Ureter (tissue), 1 donor: ENCODE measurements around the gene CD109. TPM values are rescaled to one million over a fixed set of nuclear protein-coding genes. Genes with fewer than 3 reads are reported as not detected.

Source experiments
- DNase-seq: peaks from one replicate; pipeline ENCODE4 v3.0.0-alpha.2; 2020; ENCODE audit warnings: low spot score
- total RNA-seq: library from RNA; stranded (reverse); gene quantifications from one replicate; pipeline ENCODE4 v1.2.4, GENCODE V29; 2023
- donor health status: DM: yes; HTN: yes; CAD: no.

The CD109 gene
- total RNA-seq, 1 donor from 2014 or later, result 6.0 TPM

- DNase-seq, result no peak
Measured at GRCh38 chr6:73858376-73858775, 162.4 kb downstream of the CD109 start.

GRCh38 chr6:73860303-73860702 lies 164.3 kb downstream of the CD109 start:
- no peak for DNase-seq

- DNase-seq, result no peak
Measured at GRCh38 chr6:73866305-73866704, 170.3 kb downstream of the CD109 start.

- no peak for DNase-seq
Measured at GRCh38 chr6:73867411-73867810, 171.4 kb downstream of the CD109 start.

GRCh38 chr6:73870907-73871306 lies 174.9 kb downstream of the CD109 start:
- no peak for DNase-seq

- no peak for DNase-seq
Measured at GRCh38 chr6:73873081-73873480, 177.1 kb downstream of the CD109 start.

Other genes starting within 250 kb of the CD109 start
- 5.2 TPM for gene CGAS, start 243.9 kb upstream of the CD109 start, total RNA-seq
- gene MTO1, start 234.5 kb upstream of the CD109 start, total RNA-seq, result 42.5 TPM
- 10,940 TPM for gene EEF1A1, start 175.2 kb upstream of the CD109 start, total RNA-seq
- gene SLC17A5, start 42.2 kb upstream of the CD109 start, total RNA-seq, result 20.7 TPM